CD14-positive monocyte (primary cell): ENCODE results near the gene CDK19. TPM values are rescaled to one million over a fixed set of nuclear protein-coding genes. Genes with fewer than 3 reads are reported as not detected.

Source experiments
- DNase-seq, 3 donors: peaks; one replicate each; pipeline ENCODE4 v3.0.0-alpha.2; 2011 to 2022
- H2AFZ ChIP-seq: 2 replicates; pipeline ENCODE4 v1.6.0; 2012; ENCODE audit warnings: mild to moderate bottlenecking, low read depth, low read length, inconsistent platforms; ENCODE audit not compliant: insufficient read depth, poor library complexity, severe bottlenecking
- H3K27ac ChIP-seq, 2 donors: 1 replicate in 1 of 2; 2 replicates in 1 of 2; pipeline ENCODE4 v1.5.1; 2012 to 2013; ENCODE audit warnings: low read length in 2 of 2, control low read depth in 1 of 2, inconsistent platforms in 1 of 2, low read depth in 1 of 2, mild to moderate bottlenecking in 1 of 2
- H3K27me3 ChIP-seq, 2 donors: one replicate each; pipeline versions ENCODE4 v1.6.0 to v1.6.1; 2011 to 2013; ENCODE audit warnings: low read length in 2 of 2; ENCODE audit not compliant: control insufficient read depth in 2 of 2, insufficient read depth in 2 of 2
- H3K36me3 ChIP-seq, 2 donors: replicated peaks in 1 of 2; 1 replicate in 1 of 2; 2 replicates in 1 of 2; pipeline versions ENCODE4 v1.5.1 to v1.6.1; 2012 to 2013; ENCODE audit warnings: low read length in 2 of 2, control low read depth in 1 of 2, inconsistent platforms in 1 of 2, mild to moderate bottlenecking in 1 of 2; ENCODE audit not compliant: insufficient read depth in 2 of 2, control insufficient read depth in 1 of 2
- H3K4me1 ChIP-seq, 2 donors: 1 replicate in 1 of 2; 2 replicates in 1 of 2; pipeline versions ENCODE4 v1.5.1 to v1.6.1; 2012 to 2013; ENCODE audit warnings: low read length in 2 of 2, control low read depth in 1 of 2, inconsistent platforms in 1 of 2, mild to moderate bottlenecking in 1 of 2, moderate library complexity in 1 of 2; ENCODE audit not compliant: insufficient read depth in 2 of 2, control insufficient read depth in 1 of 2
- H3K4me2 ChIP-seq: replicated peaks from 2 replicates; pipeline ENCODE3; 2012; ENCODE audit warnings: low read length, moderate library complexity, mild to moderate bottlenecking; ENCODE audit not compliant: poor library complexity, severe bottlenecking; ENCODE audit errors: extremely low read depth
- H3K4me3 ChIP-seq, 3 experiments: fragments of 200-600 bp in 1 of 3; sonication (generic) in 1 of 3; replicated peaks in 1 of 3; 1 replicate in 2 of 3; 2 replicates in 1 of 3; pipeline ENCODE4 v1.5.1; 2011 to 2013; ENCODE audit warnings: low read length in 3 of 3, mild to moderate bottlenecking in 3 of 3, control low read depth in 2 of 3, low read depth in 2 of 3, inconsistent platforms in 1 of 3, moderate library complexity in 1 of 3
- H3K79me2 ChIP-seq: 2 replicates; pipeline ENCODE4 v1.6.0; 2012; ENCODE audit warnings: mild to moderate bottlenecking, control low read depth, inconsistent platforms, low read length, moderate library complexity; ENCODE audit not compliant: insufficient read depth
- H3K9ac ChIP-seq: 2 replicates; pipeline ENCODE4 v1.6.0; 2017; ENCODE audit warnings: low read length, mild to moderate bottlenecking; ENCODE audit not compliant: insufficient read depth, poor library complexity, severe bottlenecking
- H3K9me3 ChIP-seq, 2 donors: replicated peaks in 1 of 2; 1 replicate in 1 of 2; 2 replicates in 1 of 2; pipeline versions ENCODE4 v1.5.1 to v1.6.1; 2012 to 2013; ENCODE audit warnings: low read length in 2 of 2, control low read depth in 1 of 2; ENCODE audit not compliant: control insufficient read depth in 1 of 2, insufficient read depth in 1 of 2
- H4K20me1 ChIP-seq: 2 replicates; pipeline ENCODE4 v1.6.0; 2012; ENCODE audit warnings: mild to moderate bottlenecking, low read length, control low read depth, moderate library complexity; ENCODE audit not compliant: insufficient read depth
- H3K27ac Mint-ChIP-seq, 7 donors: one replicate each; pipeline ENCODE4 v1.8.0; 2020; ENCODE audit warnings: mild to moderate bottlenecking in 7 of 7, mixed read lengths in 7 of 7, moderate library complexity in 6 of 7, inconsistent platforms in 2 of 7
- H3K27me3 Mint-ChIP-seq, 3 donors: one replicate each; pipeline ENCODE4 v1.8.0; 2021 to 2022; ENCODE audit warnings: low read depth in 3 of 3, mild to moderate bottlenecking in 3 of 3, mixed read lengths in 3 of 3, moderate library complexity in 3 of 3, inconsistent platforms in 1 of 3
- H3K36me3 Mint-ChIP-seq, 2 donors: one replicate each; pipeline ENCODE4 v1.8.0; 2020; ENCODE audit warnings: mixed read lengths in 2 of 2, inconsistent platforms in 1 of 2, mild to moderate bottlenecking in 1 of 2
- H3K4me1 Mint-ChIP-seq: one replicate; pipeline ENCODE4 v1.8.0; 2020; ENCODE audit warnings: mild to moderate bottlenecking, mixed read lengths
- H3K4me3 Mint-ChIP-seq, 2 donors: one replicate each; pipeline ENCODE4 v1.8.0; 2020; ENCODE audit warnings: mild to moderate bottlenecking in 2 of 2, mixed read lengths in 2 of 2, moderate library complexity in 1 of 2
- H3K9me3 Mint-ChIP-seq, 7 donors: one replicate each; pipeline ENCODE4 v1.8.0; 2020 to 2022; ENCODE audit warnings: mixed read lengths in 7 of 7, mild to moderate bottlenecking in 6 of 7, moderate library complexity in 6 of 7, inconsistent platforms in 2 of 7
- WGBS: methylation state at CpG from one replicate; pipeline ENCODE4 v1.1.5; 2013; ENCODE audit warnings: missing lambda C conversion rate; ENCODE audit not compliant: insufficient coverage; 5-methylcytosine and 5-hydroxymethylcytosine counted together
- intact Hi-C, 2 donors: fragments of 100-400 bp; cut with micrococcal nuclease; formaldehyde crosslinking; loops; one replicate each; pipeline versions ENCODE4 v1.15.0 to v1.15.1; 2023
- polyA plus RNA-seq, 3 donors: library from polyadenylated mRNA; depleted of rRNA in 1 of 3; unstranded in 2 of 3; stranded (reverse) in 1 of 3; fragments of 300-500 nt in 2 of 3; fragments of >200 nt in 1 of 3; fragmentation: Illumina TruSeq in 2 of 3; gene quantifications; 1 replicate in 2 of 3; 2 replicates in 1 of 3; pipeline ENCODE4 v1.2.3, GENCODE V29; 2012 to 2021
- TF ChIP-seq, protein P1 (sequence below): fragments of 200-600 bp; IDR thresholded peaks from one replicate; pipeline ENCODE4 v1.8.0; 2022; ENCODE audit warnings: antibody characterized with exemption, mild to moderate bottlenecking

CDK19 gene
- polyA plus RNA-seq, 3 donors: 2.7 to 12.0 (median 3.9) TPM

DNA sequence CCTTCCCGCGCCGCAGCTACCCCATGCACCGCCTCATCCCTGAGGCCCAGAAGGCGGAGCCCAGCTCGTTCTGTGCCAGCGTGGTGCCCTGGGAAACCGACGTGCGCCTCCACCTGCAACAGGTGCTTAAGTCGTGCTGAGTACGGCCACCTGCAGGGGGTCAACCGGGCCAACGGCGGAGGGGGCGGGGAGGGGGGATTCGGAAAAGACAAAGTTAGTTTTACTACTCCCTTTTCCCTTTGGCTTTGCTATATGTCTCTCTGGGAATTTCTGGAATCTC is 168.9 kb downstream of the CDK19 start:
- Histone ChIP-seq H2AFZ (no peak overlapping the region), H3K9me3 (peaks cover 14 to 15% of the 10 kb centered on the region in 2 donors), H3K4me1 (no peaks in the 10 kb centered on the region), H3K79me2 (no peaks in the 10 kb centered on the region), H4K20me1 (no peaks in the 10 kb centered on the region), H3K27me3 (no peaks in the 10 kb centered on the region), H3K9ac (no peak overlapping the region), H3K4me2 (no peak overlapping the region), H3K27ac (no peak overlapping the region), H3K36me3 (peaks cover 19 to 29% of the 10 kb centered on the region in 2 donors), H3K4me3 (no peak overlapping the region)
- peaks cover 38 to 40% of the 10 kb centered on the region in 2 donors for H3K36me3 Mint-ChIP-seq
- H3K27me3 Mint-ChIP-seq: no peaks in the 10 kb centered on the region
- no peak for DNase-seq
- no peak overlapping the region for H3K4me3 Mint-ChIP-seq
- H3K27ac Mint-ChIP-seq: no peak overlapping the region
- no peaks in the 10 kb centered on the region for H3K4me1 Mint-ChIP-seq
- WGBS: 91% methylated on average over 15 of the region's 17 CpGs
- TF ChIP-seq, protein P1, sequence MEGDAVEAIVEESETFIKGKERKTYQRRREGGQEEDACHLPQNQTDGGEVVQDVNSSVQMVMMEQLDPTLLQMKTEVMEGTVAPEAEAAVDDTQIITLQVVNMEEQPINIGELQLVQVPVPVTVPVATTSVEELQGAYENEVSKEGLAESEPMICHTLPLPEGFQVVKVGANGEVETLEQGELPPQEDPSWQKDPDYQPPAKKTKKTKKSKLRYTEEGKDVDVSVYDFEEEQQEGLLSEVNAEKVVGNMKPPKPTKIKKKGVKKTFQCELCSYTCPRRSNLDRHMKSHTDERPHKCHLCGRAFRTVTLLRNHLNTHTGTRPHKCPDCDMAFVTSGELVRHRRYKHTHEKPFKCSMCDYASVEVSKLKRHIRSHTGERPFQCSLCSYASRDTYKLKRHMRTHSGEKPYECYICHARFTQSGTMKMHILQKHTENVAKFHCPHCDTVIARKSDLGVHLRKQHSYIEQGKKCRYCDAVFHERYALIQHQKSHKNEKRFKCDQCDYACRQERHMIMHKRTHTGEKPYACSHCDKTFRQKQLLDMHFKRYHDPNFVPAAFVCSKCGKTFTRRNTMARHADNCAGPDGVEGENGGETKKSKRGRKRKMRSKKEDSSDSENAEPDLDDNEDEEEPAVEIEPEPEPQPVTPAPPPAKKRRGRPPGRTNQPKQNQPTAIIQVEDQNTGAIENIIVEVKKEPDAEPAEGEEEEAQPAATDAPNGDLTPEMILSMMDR: no peak
- peaks cover 4 to 17% (median 9%) of the 10 kb centered on the region in 7 donors for H3K9me3 Mint-ChIP-seq
- intact Hi-C loops: no loop called here

- peaks cover 20 to 29% of the 10 kb centered on the region in 2 donors for H3K36me3 ChIP-seq
- Mint-ChIP-seq H3K4me3 (no peak overlapping the region), H3K9me3 (peaks cover 4 to 17% (median 9%) of the 10 kb centered on the region in 7 donors), H3K27me3 (no peaks in the 10 kb centered on the region), H3K4me1 (no peaks in the 10 kb centered on the region), H3K36me3 (peaks cover 43% of the 10 kb centered on the region in 2 donors), H3K27ac (no peak overlapping the region)
- WGBS: over 99% methylated on average over 61 of the region's 62 CpGs
- no peaks in the 10 kb centered on the region for H4K20me1 ChIP-seq
- H3K4me2 ChIP-seq: no peak overlapping the region
- H3K79me2 ChIP-seq: no peaks in the 10 kb centered on the region
- H3K9me3 ChIP-seq: peaks cover 14 to 15% of the 10 kb centered on the region in 2 donors
- H2AFZ ChIP-seq: no peak overlapping the region
- H3K27me3 ChIP-seq: no peaks in the 10 kb centered on the region
- TF ChIP-seq, protein P1: no peak
- no peak overlapping the region for H3K4me3 ChIP-seq
- no peak overlapping the region for H3K27ac ChIP-seq
- no peaks in the 10 kb centered on the region for H3K4me1 ChIP-seq
- no peak overlapping the region for H3K9ac ChIP-seq
- no peak for DNase-seq
- intact Hi-C loops: no loop called here
Measured at GRCh38 chr6:110645685-110646418, 169.4 kb downstream of the CDK19 start.
